Chondrocyte (in vitro differentiated cells): Measurements from ENCODE around the gene STAMBP. TPM values are rescaled to one million over a fixed set of nuclear protein-coding genes. Genes with fewer than 3 reads are reported as not detected.
A peak's percentile ranks its signal among the peaks of the same experiment; 100 is the strongest.
"Not testable (repeated sequence)": the region's sequence is repeated elsewhere in the genome, so short reads cannot be mapped to it uniquely, and the experiment has no call there.

Experiments used
- DNase-seq: peaks from one replicate; pipeline ENCODE4 v3.0.0; 2021; ENCODE audit warnings: mixed read lengths, low spot score
- H3K27ac Mint-ChIP-seq: one replicate; pipeline ENCODE4 v1.8.0; 2021; ENCODE audit warnings: mild to moderate bottlenecking, moderate library complexity, mixed read lengths; ENCODE audit not compliant: unreplicated experiment
- H3K27me3 Mint-ChIP-seq: 2 replicates; pipeline ENCODE4 v1.8.0; 2021; ENCODE audit warnings: low read depth, mixed read lengths
- H3K36me3 Mint-ChIP-seq: 2 replicates; pipeline ENCODE4 v1.8.0; 2021; ENCODE audit warnings: low read depth, mixed read lengths
- H3K4me1 Mint-ChIP-seq: 2 replicates; pipeline ENCODE4 v1.8.0; 2021; ENCODE audit warnings: low read depth, mild to moderate bottlenecking, mixed read lengths
- H3K4me3 Mint-ChIP-seq: one replicate; pipeline ENCODE4 v1.8.0; 2021; ENCODE audit warnings: mild to moderate bottlenecking, moderate library complexity, mixed read lengths; ENCODE audit not compliant: unreplicated experiment
- H3K9me3 Mint-ChIP-seq: 2 replicates; pipeline ENCODE4 v1.8.0; 2021; ENCODE audit warnings: low read depth, mixed read lengths
- CTCF ChIP-seq: fragments of 200-600 bp; sonication (generic); IDR thresholded peaks from 2 replicates; pipeline ENCODE4 v1.5.0; 2021; ENCODE audit warnings: antibody characterized with exemption, mild to moderate bottlenecking, moderate library complexity
- total RNA-seq: library from RNA; stranded (reverse); gene quantifications from 3 replicates; pipeline ENCODE4 v1.2.1, GENCODE V29; 2021

STAMBP gene
- total RNA-seq, 1 donor from 2014 or later: 32.1 TPM

GRCh38 chr2:73903313-73903712 is 74.6 kb downstream of the STAMBP start:
- Mint-ChIP-seq H3K27me3 (no peaks in the 10 kb centered on the region), H3K4me3 (no peak overlapping the region), H3K27ac (no peak overlapping the region), H3K9me3 (no peaks in the 10 kb centered on the region), H3K4me1 (peaks cover 53% of the 10 kb centered on the region), H3K36me3 (peaks cover 29% of the 10 kb centered on the region)
- DNase-seq: no peak
- TF ChIP-seq CTCF: no peak

GRCh38 chr2:73903949-73904613 is 75.3 kb downstream of the STAMBP start:
- not testable (repeated sequence) for DNase-seq, H3K4me3 Mint-ChIP-seq, H3K27me3 Mint-ChIP-seq, H3K9me3 Mint-ChIP-seq
- peak overlapping the region; percentile 51 for H3K27ac Mint-ChIP-seq
- H3K36me3 Mint-ChIP-seq: peaks cover 34% of the 10 kb centered on the region
- H3K4me1 Mint-ChIP-seq: peaks cover 59% of the 10 kb centered on the region

GRCh38 chr2:73904952-73905351 is 76.2 kb downstream of the STAMBP start:
- no peak overlapping the region for H3K27ac Mint-ChIP-seq
- no peak for TF ChIP-seq CTCF
- DNase-seq: no peak
- no peaks in the 10 kb centered on the region for H3K9me3 Mint-ChIP-seq
- peaks cover 34% of the 10 kb centered on the region for H3K36me3 Mint-ChIP-seq
- H3K4me3 Mint-ChIP-seq: no peak overlapping the region
- no peaks in the 10 kb centered on the region for H3K27me3 Mint-ChIP-seq
- H3K4me1 Mint-ChIP-seq: peaks cover 52% of the 10 kb centered on the region

- Mint-ChIP-seq H3K27me3 (no peaks in the 10 kb centered on the region), H3K4me3 (no peak overlapping the region), H3K36me3 (peaks cover 26% of the 10 kb centered on the region), H3K4me1 (peaks cover 34% of the 10 kb centered on the region), H3K9me3 (no peaks in the 10 kb centered on the region), H3K27ac (peak overlapping the region; percentile 74)
- DNase-seq: no peak
- no peak for TF ChIP-seq CTCF
Measured at GRCh38 chr2:73906847-73907505, 78.2 kb downstream of the STAMBP start.

- peaks cover 19% of the 10 kb centered on the region for H3K36me3 Mint-ChIP-seq
- H3K27ac Mint-ChIP-seq: peak overlapping the region; percentile 74
- no peak for DNase-seq
- H3K9me3 Mint-ChIP-seq: no peaks in the 10 kb centered on the region
- peak; percentile 58 for TF ChIP-seq CTCF
- H3K27me3 Mint-ChIP-seq: no peaks in the 10 kb centered on the region
- H3K4me1 Mint-ChIP-seq: peaks cover 25% of the 10 kb centered on the region
- H3K4me3 Mint-ChIP-seq: no peak overlapping the region
Measured at GRCh38 chr2:73907840-73908452, 79.2 kb downstream of the STAMBP start.
